ENCODE data around the gene ZNF26.
A peak's percentile ranks its signal among the peaks of the same experiment; 100 is the strongest.
"Not testable (repeated sequence)": the region's sequence is repeated elsewhere in the genome, so short reads cannot be mapped to it uniquely, and the experiment has no call there.

Gene ZNF26, protein sequence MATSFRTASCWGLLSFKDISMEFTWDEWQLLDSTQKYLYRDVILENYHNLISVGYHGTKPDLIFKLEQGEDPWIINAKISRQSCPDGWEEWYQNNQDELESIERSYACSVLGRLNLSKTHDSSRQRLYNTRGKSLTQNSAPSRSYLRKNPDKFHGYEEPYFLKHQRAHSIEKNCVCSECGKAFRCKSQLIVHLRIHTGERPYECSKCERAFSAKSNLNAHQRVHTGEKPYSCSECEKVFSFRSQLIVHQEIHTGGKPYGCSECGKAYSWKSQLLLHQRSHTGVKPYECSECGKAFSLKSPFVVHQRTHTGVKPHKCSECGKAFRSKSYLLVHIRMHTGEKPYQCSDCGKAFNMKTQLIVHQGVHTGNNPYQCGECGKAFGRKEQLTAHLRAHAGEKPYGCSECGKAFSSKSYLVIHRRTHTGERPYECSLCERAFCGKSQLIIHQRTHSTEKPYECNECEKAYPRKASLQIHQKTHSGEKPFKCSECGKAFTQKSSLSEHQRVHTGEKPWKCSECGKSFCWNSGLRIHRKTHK

DNA sequence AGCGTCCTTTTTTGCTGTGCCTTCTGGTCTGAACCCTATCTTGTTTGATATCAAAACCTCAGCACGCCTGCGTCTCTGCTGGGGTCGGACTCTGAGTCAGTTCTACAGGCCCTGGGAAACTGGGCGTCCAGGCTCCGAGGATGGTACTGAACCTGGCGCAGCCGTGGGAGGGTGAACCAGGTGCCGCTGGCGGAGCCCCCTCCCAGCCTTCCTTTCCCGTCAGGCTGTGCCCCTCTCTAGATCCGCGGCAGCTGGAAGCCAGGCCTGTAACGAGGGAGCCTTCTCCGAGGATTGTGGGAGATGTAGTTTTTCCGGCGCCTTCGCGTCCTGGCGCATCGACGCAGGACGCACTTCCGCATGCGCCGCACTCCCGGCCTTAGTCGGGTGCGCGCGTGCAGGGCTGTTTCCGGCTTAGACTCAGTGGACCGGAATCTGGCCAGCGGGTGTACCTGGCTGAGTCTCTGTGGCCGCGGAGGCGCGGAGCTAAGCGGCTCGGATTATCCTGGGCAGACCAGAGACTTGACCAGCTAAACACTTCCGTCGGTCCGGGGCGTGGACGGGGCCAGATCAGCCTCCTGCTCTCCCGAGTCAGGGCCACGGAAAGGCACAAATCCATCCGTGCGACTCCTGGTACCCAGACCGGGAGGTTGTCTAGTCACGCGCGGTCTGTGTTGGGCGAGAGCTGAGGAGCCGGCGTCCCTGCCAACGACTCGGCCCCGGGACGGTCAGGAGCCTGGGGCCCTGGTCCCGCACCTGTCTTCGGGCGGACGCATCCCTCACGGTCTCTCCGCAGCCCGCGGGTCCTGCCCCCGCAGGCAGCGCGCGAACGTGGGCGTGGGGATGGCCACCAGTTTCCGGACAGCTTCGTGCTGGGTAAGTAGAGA is at the start of gene ZNF26:
TSS of gene ZNF26 (plus strand) at position 367 of the 884 bp plus-strand sequence. CDS start at position 841, 474 bp downstream.
- peak; percentile 75 to 85 for DNase-seq (ENCODE audit: low read depth in 2 of 2)

DNA sequence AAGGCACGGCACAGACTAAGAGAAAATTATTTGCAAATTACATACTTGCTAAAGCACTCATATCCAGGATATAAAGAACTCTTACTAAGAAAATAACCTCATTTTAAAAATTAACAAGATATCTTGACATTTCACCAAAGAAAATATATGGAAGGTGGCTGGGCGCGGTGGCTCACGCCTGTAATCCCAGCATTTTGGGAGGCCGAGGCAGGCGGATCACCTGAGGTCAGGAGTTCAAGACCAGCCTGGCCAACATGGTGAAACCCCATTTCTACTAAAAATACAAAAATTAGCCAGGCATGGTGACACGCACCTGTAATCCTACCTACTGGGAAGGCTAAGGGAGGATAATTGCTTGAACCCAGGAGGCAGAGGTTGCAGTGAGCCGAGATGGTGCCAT is 49.2 kb upstream of the ZNF26 start:
- DNase-seq (ENCODE audit: low read depth in 2 of 2) = not testable (repeated sequence)

DNA sequence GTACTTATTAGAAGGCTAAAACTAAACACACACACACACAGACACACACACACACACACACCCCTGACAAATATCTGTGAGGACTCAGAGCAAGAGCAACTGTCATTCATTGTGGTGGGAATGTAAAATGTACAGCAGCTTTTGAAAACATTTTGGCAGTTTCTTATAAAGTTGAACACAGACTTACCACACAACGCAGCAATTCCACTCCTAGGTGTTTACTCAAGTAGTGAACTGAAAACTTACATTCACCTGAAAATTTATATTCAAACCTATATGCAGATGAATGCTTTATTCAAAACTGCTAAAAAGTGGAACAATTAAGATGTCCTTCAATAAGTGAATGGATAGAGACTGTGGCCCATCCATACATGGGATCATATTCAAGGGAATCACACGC is 48.7 kb upstream of the ZNF26 start:
- no peak for DNase-seq (ENCODE audit: low read depth in 2 of 2)

DNA sequence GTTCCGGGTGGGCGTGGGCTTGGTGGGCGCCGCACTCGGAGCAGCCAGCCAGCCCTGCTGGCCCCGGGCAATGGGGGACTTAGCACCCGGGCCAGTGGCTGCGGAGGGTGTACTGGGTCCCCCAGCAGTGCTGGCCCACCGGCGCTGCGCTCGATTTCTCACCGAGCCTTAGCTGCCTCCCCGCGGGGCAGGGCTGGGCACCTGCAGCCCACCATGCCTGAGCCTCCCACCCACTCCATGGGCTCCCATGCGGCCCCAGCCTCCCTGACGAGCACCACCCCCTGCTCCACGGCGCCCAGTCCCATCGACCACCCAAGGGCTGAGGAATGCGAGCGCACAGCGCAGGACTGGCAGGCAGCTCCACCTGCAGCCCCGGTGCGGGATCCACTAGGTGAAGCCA is 47.4 kb upstream of the ZNF26 start:
- not testable (repeated sequence) for DNase-seq (ENCODE audit: low read depth in 2 of 2)

DNA sequence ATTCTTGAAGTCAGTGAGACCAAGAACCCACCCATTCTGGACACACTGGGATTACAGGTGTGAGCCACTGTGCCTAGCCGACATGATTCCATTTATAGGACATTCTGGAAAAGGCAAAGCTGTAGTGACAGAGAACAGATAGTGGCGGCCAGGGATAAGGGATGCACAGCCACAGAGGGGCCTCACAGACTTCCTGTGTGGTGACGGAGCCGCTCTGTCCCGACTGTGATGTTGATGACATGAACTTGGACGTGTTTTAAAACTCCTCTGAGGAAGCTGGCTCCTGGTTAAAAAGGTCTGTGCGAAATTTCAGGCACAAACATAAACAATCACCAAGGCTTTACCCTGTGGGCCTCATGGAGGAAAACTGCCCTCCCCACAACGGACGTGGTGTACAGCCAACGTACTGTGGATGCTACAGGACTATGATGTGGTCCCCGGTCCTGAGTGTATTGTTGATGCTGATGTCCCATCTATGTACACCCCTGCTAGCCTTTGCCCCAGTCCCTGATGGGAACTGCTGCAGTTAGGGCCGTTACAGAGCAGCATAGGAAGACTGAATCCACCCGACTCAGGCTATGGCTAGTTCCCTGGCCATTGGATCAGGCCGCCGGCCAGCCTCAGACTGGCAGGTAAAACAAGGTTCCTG is 46.0 kb upstream of the ZNF26 start:
- no peak for DNase-seq (ENCODE audit: low read depth in 2 of 2)

DNA sequence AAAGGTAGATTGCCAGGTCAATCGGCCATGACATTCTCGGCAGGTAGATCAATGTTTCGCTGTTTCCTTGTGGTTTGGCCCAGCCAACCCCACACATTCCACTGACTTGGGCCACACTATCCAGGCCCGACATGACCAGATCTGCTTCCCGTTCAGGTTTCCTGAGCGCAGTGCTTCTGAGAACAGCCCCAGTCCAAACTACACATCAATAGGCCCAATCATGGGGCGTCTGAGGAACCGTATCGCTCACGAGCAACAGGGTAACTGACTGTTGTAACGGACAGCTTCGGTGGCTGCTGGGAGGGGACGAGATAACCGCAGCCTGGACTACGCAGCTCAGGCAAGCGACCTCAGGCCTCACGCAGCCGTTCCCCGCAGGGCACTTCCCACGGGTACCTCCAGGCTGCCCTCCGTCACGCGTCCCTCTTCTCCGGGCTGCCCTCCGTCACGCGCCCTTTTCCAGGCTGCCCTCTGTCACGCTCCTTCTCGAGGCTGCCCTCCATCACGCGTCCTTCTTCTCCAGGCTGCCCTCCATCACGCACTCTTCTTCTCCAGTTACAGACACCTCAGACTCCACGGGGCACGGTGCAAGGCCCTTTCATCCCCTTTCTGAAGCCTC is 44.7 kb upstream of the ZNF26 start:
- no peak for DNase-seq (ENCODE audit: low read depth in 2 of 2)

DNA sequence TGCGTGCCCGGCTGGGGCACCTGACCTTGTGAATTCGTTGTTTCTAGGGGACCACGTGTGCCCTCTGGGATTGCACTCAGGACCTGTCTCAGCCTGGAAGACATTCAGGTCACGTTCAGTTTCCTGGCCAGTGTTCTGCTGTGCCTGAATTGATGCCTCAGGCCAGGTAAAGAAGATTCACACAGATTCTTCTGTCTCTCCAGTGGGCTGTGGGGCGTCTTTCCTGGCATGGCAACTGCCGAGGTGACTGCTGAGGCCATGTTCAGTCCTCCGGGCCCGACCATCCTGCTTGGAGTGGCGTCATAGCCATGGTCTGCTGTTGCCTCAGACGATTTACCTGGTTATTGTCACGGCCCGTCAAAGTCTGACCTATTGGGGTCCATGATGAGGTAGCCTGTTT is 43.6 kb upstream of the ZNF26 start:
- DNase-seq (ENCODE audit: low read depth in 2 of 2) = no peak

DNA sequence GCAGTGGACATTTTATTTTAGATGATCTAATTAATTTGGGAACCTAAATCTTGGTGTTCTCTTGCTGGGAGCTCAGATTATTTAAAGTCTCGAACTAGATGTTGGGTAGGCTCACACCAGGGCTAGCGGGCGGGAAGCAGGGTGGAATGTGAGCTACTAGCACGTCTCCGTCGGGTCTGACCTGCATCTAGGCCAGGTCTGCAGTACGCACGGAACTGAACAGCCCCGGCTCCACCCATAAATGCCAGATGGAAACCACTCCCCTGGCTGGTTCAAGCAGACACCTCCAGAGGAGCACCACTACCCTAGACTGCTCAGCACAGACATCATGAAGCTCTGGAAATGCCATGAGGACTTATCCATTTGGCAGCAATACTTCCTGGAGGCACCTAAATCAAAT is 40.4 kb upstream of the ZNF26 start:
- no peak for DNase-seq (ENCODE audit: low read depth in 2 of 2)

DNA sequence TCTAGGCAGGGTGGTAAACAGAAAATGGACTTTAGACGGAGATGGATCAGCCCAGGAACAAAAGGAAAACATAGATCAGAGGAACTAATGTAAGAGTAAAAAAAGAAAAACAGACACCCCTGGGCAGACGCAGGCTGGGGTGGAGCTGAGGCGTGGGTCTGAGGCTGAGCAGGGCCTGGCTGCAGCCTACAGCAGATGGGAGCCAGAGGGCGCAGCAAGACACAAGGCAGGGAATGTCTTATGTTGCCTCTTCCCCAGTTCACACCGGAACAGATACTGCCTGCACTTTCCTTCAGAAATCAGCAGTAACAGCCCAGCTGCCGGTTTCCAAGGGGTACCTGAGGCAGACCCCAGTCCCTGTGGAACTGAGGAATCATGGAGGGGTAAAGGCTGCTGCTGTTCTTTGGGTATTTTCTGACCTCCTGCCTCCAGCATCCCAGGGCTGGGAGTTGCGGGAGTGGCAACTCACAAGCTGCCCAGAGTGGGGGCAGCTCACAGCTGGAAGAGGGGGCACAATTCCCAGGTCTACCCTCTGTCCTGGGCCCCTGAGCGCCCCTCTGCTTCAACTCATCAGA is 39.8 kb upstream of the ZNF26 start:
- DNase-seq (ENCODE audit: low read depth in 2 of 2) = no peak

DNA sequence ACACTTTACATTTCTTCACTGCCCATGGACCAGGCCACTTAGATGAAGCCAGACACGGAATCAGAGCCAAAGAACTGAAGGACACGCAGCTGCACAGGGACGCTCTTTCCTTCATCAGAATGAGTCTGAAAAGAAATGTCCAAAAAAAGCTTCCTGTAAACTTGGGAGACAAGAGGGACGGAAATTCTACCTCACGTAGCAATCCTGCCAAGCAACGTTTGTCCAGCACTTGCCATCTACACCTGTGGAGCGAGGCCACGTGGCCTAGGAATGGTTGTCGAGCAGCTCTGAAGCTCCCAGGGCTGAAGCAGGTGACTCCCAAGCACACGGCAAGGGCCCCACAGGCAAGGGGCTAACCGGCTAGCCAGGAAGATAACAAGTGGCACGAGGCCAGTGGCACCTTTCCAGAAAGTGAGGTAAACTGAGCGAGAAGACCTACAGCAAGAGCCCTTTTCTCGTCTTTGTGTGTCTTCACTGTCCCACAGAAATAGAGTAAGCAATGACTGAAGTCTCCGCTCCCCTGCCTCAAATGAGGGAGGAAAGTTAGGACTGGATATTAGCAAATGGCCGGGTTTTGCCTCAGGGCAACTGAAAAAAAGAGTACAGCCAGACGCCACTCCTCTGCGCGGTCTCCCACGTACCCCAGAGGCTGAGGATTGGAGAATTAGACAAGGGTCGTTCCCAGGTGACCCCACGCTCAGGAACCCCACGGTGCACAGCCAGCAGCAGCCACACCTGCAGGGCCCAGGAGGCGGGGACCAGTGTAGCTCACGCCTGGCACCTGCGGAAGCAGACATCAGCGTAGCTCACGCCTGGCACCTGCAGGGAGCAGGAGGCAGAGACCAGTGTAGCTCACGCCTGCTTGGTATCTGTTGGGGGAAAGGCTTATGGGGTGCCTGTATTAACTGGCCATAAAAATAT is 37.8 kb upstream of the ZNF26 start:
- DNase-seq (ENCODE audit: low read depth in 2 of 2) = no peak

DNA sequence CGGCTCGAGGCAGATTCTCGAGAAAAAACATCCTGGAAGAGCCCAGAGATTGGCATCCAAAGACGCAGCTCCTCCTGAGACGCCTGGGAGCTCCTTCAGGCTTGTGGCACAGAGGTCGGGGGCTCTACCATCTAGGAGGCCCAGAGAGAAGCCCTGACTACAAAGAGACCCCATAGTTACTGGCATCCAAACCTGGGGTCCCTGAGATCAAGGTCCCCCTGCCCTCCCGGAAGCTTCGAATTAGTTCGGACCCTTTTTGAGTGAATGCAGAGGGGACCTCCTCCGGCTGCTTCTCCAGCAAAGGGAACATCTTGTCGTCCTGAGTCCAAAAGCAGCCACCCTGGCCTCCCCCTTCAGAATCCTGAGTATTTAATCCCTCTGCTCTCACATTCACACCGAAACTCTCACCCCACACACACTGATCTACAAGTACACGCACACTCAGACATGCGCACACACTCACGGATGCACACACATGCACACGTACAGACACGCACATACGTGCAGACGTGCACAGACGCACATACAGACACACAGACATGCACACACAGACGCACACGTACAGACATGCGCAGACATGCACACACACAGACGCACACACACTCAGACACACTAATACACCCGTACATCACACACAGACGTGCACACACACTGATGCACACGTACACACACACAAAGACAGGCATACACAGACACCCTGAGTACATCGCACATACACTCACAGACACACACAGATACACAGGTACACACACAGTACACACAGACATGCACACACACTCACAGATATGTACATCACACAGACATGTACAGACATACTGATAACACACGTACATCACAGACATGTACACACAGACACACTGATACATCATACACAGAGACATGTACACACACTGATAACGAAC is 36.0 kb upstream of the ZNF26 start:
- no peak for DNase-seq (ENCODE audit: low read depth in 2 of 2)

DNA sequence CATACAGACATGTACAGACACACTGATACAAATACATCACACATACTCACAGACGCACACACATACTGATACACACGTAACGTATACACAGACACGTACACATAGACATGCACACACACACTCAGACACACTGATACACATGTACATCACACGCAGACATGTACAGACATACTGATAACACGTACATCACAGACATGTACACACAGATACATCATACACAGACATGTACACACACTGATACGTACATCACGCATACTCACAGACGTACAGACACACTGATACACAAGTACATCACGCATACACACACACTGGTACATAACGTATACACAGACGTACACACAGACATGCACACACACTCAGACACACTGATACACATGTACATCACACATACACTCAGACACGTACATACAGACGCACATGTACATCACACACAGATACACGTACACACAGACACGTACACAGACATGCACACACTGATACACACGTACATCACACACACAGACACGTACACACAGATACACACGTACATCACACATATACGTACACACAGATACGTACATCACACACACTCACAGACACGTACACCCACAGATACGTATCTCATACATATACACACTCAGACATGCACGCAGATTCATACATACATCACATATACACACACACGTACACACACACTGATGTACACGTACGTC is 35.2 kb upstream of the ZNF26 start:
- no peak for DNase-seq (ENCODE audit: low read depth in 2 of 2)

DNA sequence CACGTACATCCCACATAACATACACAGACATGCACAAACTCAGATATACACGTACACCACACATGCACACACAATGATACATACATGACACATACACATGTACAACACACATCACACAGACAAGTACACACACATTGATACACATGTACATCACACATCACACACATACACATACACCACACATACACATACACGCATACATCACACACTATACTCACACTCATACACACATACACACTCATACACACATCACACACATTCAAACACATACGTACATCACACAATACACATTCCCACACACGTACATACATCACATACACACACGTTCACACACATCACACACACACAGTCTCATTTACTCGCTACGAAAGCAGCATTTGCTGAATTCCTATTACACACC is 34.5 kb upstream of the ZNF26 start:
- no peak for DNase-seq (ENCODE audit: low read depth in 2 of 2)

DNA sequence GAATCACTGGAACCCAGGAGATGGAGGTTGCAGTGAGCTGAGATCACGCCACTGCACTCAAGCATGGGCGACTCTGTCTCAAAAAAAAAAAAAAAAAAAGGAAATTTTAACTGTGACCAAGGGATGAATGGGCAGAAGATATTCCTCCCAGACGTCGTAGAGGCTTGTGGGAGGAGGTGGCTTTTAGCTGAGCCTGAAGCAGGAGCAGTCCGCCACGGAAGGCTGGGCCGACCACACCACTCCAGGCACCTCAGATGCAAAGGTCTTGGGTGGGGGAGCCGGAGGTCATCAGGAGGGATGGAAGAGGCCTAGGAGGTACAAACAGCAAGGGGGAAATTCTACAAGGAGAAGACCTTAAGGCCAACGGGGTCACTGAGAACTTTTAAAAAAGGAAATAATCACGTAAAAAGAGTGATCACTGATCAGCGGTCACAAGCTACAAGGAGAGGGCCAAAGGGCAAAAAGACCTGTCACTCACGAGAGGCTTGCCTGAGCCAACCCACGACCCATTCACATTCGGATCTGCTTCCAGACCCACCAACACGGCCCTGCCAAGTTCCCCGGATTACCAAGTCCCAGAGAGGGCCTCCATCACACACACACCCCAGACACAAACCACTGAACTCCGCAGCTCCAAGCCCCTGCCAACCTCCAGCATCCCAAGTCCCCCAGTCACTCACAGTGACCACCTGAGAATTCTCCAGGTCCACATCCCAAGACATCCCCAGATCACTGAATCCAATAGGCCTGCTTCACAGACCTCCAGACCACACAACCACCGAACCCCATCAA is 33.6 kb upstream of the ZNF26 start:
- no peak for DNase-seq (ENCODE audit: low read depth in 2 of 2)

DNA sequence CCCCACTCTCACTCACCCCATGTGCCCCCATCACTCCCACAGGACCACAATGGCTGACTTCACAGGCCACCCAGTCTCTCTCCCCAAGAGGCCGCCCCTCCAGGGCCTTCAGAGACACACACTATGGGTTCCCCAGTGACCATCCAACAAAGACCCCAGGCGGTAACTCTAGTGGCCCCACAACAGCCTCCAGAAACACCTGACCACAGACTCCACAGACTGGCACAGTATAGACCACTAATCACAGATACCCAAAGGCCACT is 33.1 kb upstream of the ZNF26 start:
- DNase-seq (ENCODE audit: low read depth in 2 of 2) = no peak

DNA sequence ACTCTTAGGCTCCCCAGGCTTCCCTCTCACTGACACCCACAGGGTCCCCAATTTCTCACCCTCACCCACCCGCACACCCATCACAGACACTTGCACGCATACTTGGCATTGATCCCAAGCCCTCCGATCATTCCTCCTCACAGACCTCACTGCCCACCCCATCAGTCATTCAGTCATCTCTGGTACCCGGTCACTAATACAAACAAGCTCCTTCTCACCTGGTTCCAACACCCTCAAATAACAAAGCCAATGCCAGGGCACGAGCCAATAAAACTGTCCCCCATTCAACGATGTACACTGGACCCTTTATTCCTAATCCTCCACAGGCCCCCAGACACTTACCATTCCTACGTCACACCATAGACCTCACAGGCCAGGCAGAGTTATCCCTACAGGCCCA is 32.4 kb upstream of the ZNF26 start:
- no peak for DNase-seq (ENCODE audit: low read depth in 2 of 2)

DNA sequence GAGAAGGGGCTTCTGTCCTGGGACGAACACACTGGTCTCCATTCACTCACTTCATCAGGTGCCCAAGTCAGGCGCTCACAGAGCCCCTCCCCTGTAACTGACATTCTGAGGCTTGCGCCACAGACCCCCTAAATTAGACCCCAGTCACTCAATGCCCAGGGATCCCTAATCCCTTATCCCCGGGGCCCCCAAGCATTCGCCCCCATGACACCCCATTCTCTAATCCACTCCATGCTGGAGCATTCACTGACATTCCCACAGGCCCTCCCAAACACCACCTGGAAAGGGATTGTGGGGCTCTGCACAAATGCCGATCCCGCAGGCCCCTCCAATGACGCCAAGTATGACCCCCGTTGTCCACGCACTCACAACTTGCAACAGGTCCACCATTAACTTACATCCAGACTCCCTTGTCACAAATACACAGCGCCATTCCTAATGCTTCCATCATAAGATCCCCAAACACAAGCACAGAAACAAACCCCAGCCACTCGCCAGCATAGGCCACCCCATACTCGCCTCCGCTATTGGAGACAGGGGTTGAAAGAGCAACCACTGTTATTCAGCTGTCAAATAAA is 31.6 kb upstream of the ZNF26 start:
- no peak for DNase-seq (ENCODE audit: low read depth in 2 of 2)

Measured in stimulated activated CD8-positive, alpha-beta memory T cell treated with anti-CD3 and anti-CD28 coated beads, Interleukin-7, amount 100 ng/mL, for 4 hours (primary cell).